Left ventricle myocardium inferior (tissue), 1 donor: ENCODE measurements around the gene GPRIN3. TPM values are rescaled to one million over a fixed set of nuclear protein-coding genes. Genes with fewer than 3 reads are reported as not detected.

Source experiments
- DNase-seq: peaks from one replicate; pipeline ENCODE4 v3.0.0-alpha.2; 2020
- H3K27ac ChIP-seq: fragments of 200-600 bp; replicated peaks from 2 replicates; pipeline ENCODE4 v1.8.0; 2021
- H3K27me3 ChIP-seq: fragments of 200-600 bp; 2 replicates; pipeline ENCODE4 v1.8.0; 2021; ENCODE audit warnings: low read depth
- H3K36me3 ChIP-seq: fragments of 200-600 bp; 2 replicates; pipeline ENCODE4 v1.8.0; 2021
- H3K4me1 ChIP-seq: fragments of 200-600 bp; 2 replicates; pipeline ENCODE4 v1.8.0; 2021
- H3K4me3 ChIP-seq: fragments of 200-600 bp; 2 replicates; pipeline ENCODE4 v1.8.0; 2021; ENCODE audit warnings: mild to moderate bottlenecking, moderate library complexity
- H3K9me3 ChIP-seq: fragments of 200-600 bp; replicated peaks from 2 replicates; pipeline ENCODE4 v1.8.0; 2021
- intact Hi-C: fragments of 100-400 bp; cut with micrococcal nuclease; formaldehyde crosslinking; loops from one replicate; pipeline ENCODE4 v1.11.0; 2022
- total RNA-seq: library from RNA; stranded (reverse); fragmentation: NEBNext Ultra II Directional; extraction: Animal tissue kit (Norgen Biotek cat#: 25700); gene quantifications from one replicate; pipeline ENCODE4 v1.2.1, GENCODE V29; 2021
- TF ChIP-seq, protein P1 (sequence below): fragments of 200-600 bp; IDR thresholded peaks from 2 replicates; pipeline ENCODE4 v1.8.0; 2021; ENCODE audit warnings: antibody characterized with exemption, mild to moderate bottlenecking, borderline replicate concordance
- donor health status: DM: no; HTN: yes; CAD: no; lungs with severe emphysema.

GPRIN3 gene
- total RNA-seq, 1 donor from 2014 or later: 9.0 TPM

GRCh38 chr4:89269121-89269666 lies 38.4 kb downstream of the GPRIN3 start:
- H3K9me3 ChIP-seq: no peaks in the 10 kb centered on the region
- H3K27me3 ChIP-seq: no peaks in the 10 kb centered on the region
- DNase-seq: no peak
- peaks cover 42% of the 10 kb centered on the region for H3K4me1 ChIP-seq
- H3K4me3 ChIP-seq: no peak overlapping the region
- TF ChIP-seq, protein P1, sequence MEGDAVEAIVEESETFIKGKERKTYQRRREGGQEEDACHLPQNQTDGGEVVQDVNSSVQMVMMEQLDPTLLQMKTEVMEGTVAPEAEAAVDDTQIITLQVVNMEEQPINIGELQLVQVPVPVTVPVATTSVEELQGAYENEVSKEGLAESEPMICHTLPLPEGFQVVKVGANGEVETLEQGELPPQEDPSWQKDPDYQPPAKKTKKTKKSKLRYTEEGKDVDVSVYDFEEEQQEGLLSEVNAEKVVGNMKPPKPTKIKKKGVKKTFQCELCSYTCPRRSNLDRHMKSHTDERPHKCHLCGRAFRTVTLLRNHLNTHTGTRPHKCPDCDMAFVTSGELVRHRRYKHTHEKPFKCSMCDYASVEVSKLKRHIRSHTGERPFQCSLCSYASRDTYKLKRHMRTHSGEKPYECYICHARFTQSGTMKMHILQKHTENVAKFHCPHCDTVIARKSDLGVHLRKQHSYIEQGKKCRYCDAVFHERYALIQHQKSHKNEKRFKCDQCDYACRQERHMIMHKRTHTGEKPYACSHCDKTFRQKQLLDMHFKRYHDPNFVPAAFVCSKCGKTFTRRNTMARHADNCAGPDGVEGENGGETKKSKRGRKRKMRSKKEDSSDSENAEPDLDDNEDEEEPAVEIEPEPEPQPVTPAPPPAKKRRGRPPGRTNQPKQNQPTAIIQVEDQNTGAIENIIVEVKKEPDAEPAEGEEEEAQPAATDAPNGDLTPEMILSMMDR: no peak
- intact Hi-C loops: no loop called here
- H3K27ac ChIP-seq: peak overlapping the region; percentile 20
- no peaks in the 10 kb centered on the region for H3K36me3 ChIP-seq

DNA sequence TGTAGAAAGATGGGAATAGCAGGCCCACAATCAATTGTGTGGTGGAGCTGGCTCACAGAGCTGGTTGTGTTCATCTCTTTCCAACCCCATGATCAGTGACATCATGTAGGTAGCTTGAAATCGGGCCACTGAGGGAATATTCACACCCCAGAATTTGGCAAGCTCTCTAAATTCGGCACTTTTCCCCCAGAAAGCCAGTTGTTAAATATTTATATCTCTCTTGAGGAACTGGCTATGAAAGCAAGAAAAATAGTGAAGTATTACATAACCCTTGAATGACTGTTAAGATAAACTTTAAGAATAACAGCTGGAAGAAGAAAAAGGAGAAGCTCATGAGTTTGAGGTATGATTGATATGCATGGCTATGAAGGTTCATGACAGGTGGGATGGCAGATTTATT lies 38.9 kb downstream of the GPRIN3 start:
- intact Hi-C loops: no loop called here
- Histone ChIP-seq H3K27me3 (no peaks in the 10 kb centered on the region), H3K27ac (peak overlapping the region; percentile 73), H3K4me1 (peaks cover 42% of the 10 kb centered on the region), H3K9me3 (no peaks in the 10 kb centered on the region), H3K36me3 (no peaks in the 10 kb centered on the region), H3K4me3 (no peak overlapping the region)
- TF ChIP-seq, protein P1: no peak
- DNase-seq: no peak

DNA sequence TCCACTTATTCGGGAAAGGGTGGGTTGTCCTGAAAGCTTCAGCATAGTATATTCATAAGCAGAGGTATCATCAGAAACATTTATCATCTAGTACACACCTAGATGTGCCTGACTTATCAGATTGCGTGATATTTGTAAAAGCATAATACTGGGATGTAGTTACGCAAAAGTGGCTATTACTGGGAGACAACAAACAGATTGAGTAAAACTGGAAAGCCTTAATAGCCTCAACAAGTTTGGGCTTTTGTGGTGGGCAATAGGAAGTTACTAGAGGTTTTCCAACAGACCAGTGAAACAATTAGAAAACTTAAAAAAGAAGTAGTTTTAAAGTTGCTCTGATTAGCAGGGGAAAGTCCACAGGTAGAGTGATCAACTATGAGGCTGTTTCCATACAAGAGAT lies 39.8 kb downstream of the GPRIN3 start:
- Histone ChIP-seq H3K36me3 (no peaks in the 10 kb centered on the region), H3K27ac (peak overlapping the region; percentile 73), H3K4me3 (no peak overlapping the region), H3K9me3 (no peaks in the 10 kb centered on the region), H3K4me1 (peaks cover 37% of the 10 kb centered on the region), H3K27me3 (no peaks in the 10 kb centered on the region)
- intact Hi-C loops: no loop called here
- no peak for DNase-seq
- TF ChIP-seq, protein P1: no peak

- H3K27me3 ChIP-seq: no peaks in the 10 kb centered on the region
- intact Hi-C loops: no loop called here
- H3K27ac ChIP-seq: peak overlapping the region; percentile 73
- DNase-seq: no peak
- no peaks in the 10 kb centered on the region for H3K9me3 ChIP-seq
- TF ChIP-seq, protein P1: no peak
- H3K36me3 ChIP-seq: no peaks in the 10 kb centered on the region
- H3K4me3 ChIP-seq: no peak overlapping the region
- H3K4me1 ChIP-seq: peaks cover 41% of the 10 kb centered on the region
These were observed 40.2 kb downstream of the GPRIN3 start for GRCh38 chr4:89267392-89267791.

GRCh38 chr4:89266128-89266527 lies 41.5 kb downstream of the GPRIN3 start:
- H3K27ac ChIP-seq: peak overlapping the region; percentile 73
- TF ChIP-seq, protein P1: no peak
- peak; percentile 26 for DNase-seq

GRCh38 chr4:89263265-89263664 lies 44.3 kb downstream of the GPRIN3 start:
- TF ChIP-seq, protein P1: no peak
- intact Hi-C loops: no loop called here
- H3K9me3 ChIP-seq: no peaks in the 10 kb centered on the region
- no peak overlapping the region for H3K4me3 ChIP-seq
- peak overlapping the region; percentile 37 for H3K27ac ChIP-seq
- no peak for DNase-seq
- no peaks in the 10 kb centered on the region for H3K27me3 ChIP-seq
- H3K4me1 ChIP-seq: peaks cover 60% of the 10 kb centered on the region
- no peaks in the 10 kb centered on the region for H3K36me3 ChIP-seq

More at GRCh38 chr4:89266128-89266527, 41.5 kb downstream of the GPRIN3 start:
- Histone ChIP-seq H3K9me3 (no peaks in the 10 kb centered on the region), H3K27me3 (no peaks in the 10 kb centered on the region), H3K4me1 (peaks cover 44% of the 10 kb centered on the region), H3K4me3 (no peak overlapping the region), H3K36me3 (no peaks in the 10 kb centered on the region)
- intact Hi-C loops: no loop called here
